Skin epidermis (tissue), 12 donors: ENCODE data around the gene NSUN6.
"Not testable (repeated sequence)": the region's sequence is repeated elsewhere in the genome, so short reads cannot be mapped to it uniquely, and the experiment has no call there.

ENCODE experiments used
- H3K27ac ChIP-seq, 21 experiments: fragments of 200-600 bp; sonication (generic) in 11 of 21; one replicate each; pipeline ENCODE4 v1.5.0; 2020; ENCODE audit warnings: mild to moderate bottlenecking in 3 of 21, inconsistent platforms in 2 of 21, moderate library complexity in 2 of 21
- H3K4me3 ChIP-seq, 7 experiments: fragments of 200-600 bp; sonication (generic) in 2 of 7; one replicate each; pipeline ENCODE4 v1.5.0; 2020; ENCODE audit warnings: inconsistent platforms in 2 of 7, mild to moderate bottlenecking in 2 of 7, moderate library complexity in 1 of 7

NSUN6 gene

DNA sequence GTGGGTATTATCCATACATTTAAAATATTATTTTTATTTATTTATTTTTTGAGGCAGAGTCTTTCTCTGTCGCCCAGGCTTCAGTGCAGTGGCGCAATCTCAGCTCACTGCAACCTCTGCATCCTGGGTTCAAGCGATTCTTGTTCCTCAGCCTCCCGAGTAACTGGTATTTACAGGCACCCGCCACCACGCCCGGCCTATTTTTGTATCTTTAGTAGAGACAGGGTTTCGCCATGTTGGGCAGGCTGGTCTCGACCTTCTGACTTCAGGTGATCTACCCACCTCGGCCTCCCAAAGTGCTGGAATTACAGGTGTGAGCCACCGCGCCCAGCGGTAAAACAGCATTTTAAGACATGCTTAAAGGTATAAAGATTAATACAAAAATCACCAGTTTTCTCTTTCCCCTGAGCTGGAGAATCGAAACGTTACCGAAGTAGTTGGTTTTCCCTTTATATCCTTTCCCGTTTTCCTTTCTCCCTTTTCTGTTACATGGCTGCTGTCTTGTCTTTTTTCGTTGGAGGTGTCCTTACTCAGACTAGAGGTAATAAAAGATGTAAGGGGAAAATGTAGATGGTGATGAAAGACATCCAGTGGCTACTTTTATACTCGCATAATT lies 9.5 kb upstream of the NSUN6 start:
- H3K4me3 ChIP-seq = peak overlapping the region in 6 of 7 experiments; percentile 59 to 99 (median 85)

DNA sequence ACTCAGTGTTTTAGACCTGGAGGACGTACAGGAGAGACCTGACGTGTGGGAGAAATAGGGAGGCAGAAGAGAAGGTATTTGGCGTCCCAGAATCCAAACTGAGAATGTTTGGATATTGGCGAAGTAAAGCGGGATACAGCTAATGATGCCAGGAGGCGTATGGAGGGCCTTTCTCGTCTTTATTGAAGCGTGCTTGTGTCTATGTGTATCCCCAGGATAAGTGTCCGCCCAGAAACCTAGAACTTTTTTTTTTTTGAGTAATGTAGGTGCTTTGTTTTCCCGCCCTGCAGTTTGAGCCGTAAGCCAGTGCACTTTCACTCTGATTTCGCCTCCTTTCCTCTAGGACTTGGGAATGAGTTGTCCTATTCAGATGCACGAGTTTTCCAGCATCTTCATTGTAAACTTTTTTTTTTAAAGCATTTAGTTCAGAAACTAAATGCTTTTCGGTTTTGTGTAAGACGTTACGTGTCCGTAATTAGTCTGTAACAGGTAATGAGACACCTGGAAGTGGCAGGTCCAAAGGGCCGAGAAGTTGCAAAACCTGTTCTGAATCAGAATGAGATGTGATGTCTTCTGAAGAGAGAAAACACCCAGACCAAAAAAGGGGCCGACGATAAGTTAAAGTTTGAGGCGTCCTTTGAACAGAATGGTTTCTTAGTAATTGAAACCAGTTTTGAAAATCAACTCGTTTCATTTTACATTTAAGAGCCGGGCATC lies 8.6 kb upstream of the NSUN6 start:
- Histone ChIP-seq H3K4me3 (peak overlapping the region; percentile 59 to 99 (median 84)), H3K27ac (peak overlapping the region; percentile 54 to 99 (median 95))

More for the DNA sequence above, 9.5 kb upstream of the NSUN6 start:
- H3K27ac ChIP-seq = peak overlapping the region in 9 of 21 experiments; percentile 12 to 98 (median 93)

DNA sequence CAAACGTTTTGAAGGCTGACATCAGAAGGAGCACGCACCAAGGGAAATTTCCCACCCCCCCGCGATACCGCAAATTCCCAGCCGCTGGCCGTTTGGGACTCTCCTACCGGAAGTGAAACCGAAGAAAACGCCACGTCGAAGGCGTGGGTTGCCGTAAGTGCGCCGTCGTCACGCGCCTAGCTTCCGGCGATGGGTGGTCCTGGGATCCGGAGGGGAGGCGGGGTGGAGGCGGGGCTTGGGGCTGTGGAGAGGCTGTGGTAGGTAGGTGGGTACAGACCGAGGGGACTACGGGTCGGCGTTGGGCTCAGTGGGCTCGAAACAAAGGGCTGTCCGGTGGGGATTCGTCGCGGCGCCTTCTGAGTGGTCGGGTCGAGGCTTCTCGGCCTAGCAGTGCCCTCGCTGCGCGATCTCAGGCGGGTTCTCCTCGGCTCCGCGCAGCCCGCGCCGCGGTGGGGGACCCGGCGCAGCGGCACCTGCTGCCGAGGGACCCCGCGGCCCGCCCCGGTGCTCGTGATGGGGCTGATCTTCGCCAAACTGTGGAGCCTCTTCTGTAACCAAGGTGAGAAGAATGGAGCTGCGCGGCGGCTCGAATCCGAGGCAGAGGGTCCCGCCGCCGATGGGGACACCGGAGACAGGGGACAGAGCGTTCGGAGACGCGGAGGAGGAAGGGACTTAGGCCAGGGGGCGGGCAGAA lies 7.9 kb upstream of the NSUN6 start, which contains the start of gene ARL5B:
Gene ARL5B, plus strand, starts transcription at position 307 of the 694 bp plus-strand sequence. Its CDS starts 207 bp downstream, at position 514.
- peak within 1 kb of the TSS; percentile 59 to 99 (median 84) for H3K4me3 ChIP-seq

DNA sequence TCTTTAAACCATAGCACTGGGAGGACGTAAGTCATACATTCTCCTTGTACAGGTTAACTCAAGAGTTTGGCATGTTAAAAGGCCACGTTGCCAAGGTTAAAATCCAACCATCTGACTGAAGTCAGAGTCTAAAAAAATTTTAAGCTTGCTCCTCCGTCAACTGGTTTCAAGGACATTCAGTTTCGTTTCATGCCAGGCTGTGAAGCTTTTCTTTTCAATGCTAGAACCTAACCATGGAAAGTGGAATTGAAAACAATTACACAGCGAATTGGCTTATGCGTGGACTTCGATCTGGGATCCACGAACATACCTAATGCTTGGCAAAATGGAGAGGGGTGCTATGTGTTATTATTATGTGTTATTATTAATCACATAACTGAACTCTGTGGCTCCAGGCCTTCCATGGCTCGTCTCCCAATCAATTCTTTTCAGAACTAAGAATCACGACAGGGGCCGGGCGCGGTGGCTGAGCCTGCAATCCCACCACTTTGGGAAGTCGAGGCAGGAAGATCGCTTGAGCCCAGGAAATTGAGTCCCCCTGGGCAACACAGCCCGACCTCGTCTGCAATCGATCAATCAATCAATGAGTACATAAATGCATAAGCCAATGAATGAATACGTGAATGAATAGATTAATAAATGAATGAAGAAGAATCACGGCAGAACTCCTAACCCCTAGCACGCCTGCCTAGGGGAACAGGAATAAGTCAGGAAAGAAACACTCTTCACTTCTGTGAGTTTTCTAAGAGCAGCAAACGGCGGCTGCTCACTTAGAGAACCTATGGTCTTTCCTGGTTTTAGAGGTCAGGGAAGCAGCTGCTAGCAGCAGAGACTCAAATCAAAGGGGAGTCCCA lies 7.1 kb upstream of the NSUN6 start:
- H3K27ac ChIP-seq = peak overlapping the region; percentile 54 to 99 (median 95)
- H3K4me3 ChIP-seq = peak overlapping the region; percentile 59 to 99 (median 84)

More for the DNA sequence above, 7.9 kb upstream of the NSUN6 start, which contains the start of gene ARL5B:
- peak within 1 kb of the TSS; percentile 54 to 99 (median 95) for H3K27ac ChIP-seq

DNA sequence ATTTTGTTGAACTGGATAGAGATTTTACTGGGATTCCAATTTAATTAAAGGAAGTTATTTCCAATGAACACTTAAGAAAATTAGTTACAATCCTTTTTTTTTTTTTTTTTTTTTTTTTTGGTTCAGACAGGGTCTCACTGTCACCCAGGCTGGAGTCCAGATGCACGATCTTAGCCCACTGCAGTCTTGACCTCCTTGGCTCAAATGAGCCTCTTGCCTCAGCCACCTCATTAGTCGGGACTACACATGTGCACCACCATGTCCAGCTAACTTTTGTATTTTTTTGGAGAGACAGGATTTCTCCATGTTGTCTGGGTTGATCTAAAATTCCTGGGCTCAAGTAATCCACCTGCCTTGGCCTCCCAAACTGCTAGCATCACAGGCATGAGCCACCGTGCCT lies 5.3 kb upstream of the NSUN6 start:
- no peak overlapping the region for H3K27ac ChIP-seq

DNA sequence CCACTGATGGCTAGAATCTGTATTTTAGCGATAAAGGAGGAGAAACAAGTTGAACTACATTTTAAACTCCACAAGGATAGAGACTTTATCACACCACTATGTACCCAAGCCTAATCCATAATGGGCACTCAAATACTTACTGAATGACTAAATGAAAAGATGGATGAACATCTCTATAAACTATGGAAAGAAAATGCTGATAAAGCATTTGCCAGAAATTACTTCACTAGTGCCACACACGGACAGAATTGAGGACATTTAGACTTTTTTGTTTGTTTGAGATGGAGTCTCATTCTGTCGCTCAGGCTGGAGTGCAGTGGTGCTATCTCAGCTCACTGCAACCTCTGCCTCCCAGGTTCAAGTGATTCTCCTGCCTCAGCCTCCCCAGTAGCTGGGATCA lies 1.7 kb upstream of the NSUN6 start:
- Histone ChIP-seq H3K4me3 (no peak overlapping the region), H3K27ac (no peak overlapping the region)

More for the DNA sequence above, 5.3 kb upstream of the NSUN6 start:
- H3K4me3 ChIP-seq = no peak overlapping the region

DNA sequence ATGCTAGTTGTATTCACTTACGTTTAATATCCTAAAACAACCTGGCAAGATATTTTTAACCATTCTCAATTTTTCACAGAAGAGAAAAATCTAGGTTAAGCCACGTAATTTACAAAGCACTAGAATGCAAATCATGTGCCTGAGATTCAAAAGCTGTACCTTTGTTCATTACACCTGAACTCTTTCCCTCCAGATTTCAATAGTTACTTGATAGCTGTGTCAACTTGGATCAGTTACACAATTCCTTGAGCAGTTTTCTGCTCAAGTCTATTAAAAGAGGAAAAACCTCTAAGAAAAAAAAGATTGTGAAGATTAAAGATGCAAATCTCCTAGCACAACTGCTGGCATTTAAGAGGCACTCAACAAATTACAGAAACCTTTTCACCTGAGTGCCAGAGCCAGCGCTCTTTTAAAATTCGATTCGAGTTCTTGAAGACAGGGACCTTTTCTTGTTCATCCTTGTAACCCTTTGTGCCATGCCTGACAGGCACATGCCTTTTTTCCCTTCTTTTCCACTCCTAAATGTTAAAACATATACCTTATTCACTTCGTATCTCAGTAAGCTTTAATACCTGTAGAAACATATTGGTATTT lies 886 bp downstream of the NSUN6 start:
- H3K27ac ChIP-seq = peak overlapping the region in 18 of 21 experiments; percentile 48 to 93 (median 88)
- peak overlapping the region; percentile 48 to 73 (median 62) for H3K4me3 ChIP-seq

DNA sequence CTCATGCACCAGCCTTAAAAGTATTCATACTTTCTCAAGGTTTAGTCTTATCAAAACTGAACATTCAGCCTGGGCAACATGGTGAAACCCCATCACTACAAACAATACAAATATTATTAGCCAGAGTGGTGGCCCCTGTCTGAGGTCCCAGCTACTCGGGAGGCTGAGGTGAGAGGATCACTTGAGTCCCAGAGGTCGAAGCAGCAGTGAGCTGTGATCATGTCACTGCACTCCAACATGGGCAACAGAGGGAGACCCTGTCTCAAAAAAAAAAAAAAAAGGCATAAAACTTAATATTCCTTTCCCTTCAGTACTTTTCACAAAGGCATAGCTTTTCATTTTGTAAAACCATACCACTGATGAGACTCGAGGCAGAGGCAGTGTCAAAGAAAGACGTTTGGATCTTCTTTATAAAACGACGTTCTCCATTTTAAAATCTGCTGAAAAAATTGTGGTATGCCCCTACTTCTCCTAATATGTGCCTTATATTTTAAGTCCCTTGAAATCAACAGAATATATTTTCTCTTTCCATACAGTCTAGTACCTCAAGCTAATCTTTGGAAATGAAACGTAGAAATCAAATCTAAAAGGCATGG lies 1.9 kb downstream of the NSUN6 start:
- Histone ChIP-seq H3K27ac (peak overlapping the region in 2 of 21 experiments; percentile 3 to 89), H3K4me3 (peak overlapping the region in 1 of 7 experiments; percentile 73)

DNA sequence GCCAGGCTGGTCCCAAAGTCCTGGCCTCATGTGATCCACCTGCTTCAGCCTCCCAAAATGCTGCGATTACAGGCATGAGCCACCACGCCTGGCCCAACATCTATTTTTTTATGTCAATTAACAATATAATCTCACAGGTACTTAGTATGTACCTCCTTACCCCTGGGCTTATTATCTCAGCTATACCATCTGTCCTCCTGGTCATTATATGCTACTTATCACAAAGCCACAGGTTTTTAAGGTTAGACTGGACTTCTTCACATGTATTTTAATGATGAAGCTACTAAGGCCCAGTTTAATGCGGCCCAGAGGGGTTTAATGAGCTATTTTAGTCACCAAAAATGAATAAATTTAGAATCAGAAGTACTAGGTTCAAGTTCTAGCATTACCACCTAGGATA lies 3.4 kb downstream of the NSUN6 start:
- Histone ChIP-seq H3K27ac (no peak overlapping the region), H3K4me3 (no peak overlapping the region)

DNA sequence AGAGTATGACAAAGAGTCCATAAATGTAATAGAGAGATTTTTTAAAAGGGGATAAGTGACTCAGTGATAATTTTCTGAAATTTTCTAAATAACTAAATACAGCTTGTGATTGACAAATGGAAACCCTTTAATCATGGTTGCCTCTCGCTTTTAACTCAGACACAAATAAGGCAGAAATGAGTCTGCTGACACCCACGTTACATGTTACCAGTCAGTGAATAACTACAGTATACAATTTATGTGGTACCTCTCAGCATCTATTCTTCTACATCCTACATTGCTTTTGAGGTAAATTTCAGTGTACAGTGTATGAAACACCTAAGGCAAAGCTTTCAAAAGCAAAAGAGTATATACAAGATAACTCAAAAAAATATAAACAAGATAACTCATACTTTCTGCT lies 4.2 kb downstream of the NSUN6 start:
- no peak overlapping the region for H3K27ac ChIP-seq
- no peak overlapping the region for H3K4me3 ChIP-seq

DNA sequence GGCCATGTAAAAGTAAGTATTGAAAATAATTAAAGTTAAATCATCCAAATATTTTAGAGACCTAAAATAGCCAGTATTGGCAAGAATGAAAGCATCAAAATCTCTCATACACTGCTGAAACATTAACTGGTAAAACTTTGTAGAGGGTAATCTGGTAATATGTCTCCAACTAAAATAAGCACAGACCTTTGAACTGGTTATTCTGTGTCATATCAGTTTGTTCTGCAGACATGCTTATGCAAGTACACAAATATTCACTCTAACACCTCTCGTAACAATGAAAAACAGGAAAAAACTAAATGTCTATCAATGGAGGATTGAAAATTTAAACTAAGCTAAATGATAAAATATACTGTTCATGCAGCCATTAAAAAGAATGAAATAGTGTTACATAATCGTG lies 11.7 kb downstream of the NSUN6 start:
- not testable (repeated sequence) for H3K27ac ChIP-seq, H3K4me3 ChIP-seq

DNA sequence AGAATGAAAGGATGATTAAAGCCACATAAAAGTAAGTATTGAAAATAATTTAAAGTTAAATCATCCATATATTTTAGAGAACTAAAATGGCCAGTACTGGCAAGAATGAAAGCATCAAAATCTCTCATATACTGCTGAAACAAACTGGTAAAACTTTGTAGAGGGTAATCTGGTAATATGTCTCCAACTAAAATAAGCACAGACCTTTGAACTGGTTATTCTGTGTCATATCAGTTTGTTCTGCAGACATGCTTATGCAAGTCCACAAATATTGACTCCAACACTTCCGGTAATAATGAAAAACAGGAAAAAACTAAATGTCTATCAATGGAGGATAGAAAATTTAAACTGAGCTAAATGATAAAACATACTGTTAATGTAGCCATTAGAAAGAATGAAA lies 14.0 kb downstream of the NSUN6 start:
- not testable (repeated sequence) for H3K4me3 ChIP-seq, H3K27ac ChIP-seq

DNA sequence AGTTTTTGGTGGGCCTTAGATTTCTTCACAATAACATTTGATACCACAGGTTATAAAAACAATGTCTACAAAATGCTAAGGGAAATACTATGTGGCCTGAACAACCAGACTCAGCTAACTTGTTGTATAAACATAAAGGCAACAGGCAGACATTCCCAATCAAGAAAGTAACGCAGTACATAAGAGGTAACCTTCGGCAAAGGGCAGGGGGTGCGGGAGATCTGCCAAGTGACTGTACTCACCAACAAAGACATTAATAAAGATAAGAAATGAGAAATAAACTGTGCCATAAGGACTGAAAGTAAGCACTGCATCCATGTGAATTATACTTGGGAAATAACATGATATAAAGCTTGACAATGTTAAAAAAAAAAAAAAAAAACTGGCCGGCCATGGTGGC lies 15.4 kb downstream of the NSUN6 start:
- H3K4me3 ChIP-seq = no peak overlapping the region
- no peak overlapping the region for H3K27ac ChIP-seq

DNA sequence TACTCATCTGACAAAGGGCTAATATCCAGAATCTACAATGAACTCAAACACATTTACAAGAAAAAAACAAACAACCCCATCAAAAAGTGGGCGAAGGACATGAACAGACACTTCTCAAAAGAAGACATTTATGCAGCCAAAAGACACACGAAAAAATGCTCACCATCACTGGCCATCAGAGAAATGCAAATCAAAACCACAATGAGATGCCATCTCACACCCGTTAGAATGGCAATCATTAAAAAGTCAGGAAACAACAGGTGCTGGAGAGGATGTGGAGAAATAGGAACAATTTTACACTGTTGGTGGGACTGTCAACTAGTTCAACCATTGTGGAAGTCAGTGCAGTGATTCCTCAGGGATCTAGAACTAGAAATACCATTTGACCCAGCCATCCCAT lies 18.9 kb downstream of the NSUN6 start:
- H3K27ac ChIP-seq, H3K4me3 ChIP-seq: not testable (repeated sequence)

DNA sequence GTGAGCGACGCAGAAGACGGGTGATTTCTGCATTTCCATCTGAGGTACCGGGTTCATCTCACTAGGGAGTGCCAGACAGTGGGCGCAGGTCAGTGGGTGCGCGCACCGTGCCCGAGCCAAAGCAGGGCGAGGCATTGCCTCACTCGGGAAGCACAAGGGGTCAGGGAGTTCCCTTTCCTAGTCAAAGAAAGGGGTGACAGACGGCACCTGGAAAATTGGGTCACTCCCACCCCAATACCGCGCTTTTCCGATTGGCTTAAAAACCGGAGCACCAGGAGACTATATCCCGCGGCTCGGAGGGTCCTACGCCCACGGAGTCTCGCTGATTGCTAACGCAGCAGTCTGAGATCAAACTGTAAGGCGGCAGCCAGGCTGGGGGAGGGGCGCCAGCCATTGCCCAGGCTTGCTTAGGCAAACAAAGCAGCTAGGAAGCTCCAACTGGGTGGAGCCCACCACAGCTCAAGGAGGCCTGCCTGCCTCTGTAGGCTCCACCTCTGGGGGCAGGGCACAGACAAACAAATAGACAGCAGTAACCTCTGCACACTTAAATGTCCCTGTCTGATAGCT lies 23.9 kb downstream of the NSUN6 start:
- peak overlapping the region; percentile 41 to 63 (median 48) for H3K4me3 ChIP-seq
- peak overlapping the region in 20 of 21 experiments; percentile 42 to 89 (median 82) for H3K27ac ChIP-seq

DNA sequence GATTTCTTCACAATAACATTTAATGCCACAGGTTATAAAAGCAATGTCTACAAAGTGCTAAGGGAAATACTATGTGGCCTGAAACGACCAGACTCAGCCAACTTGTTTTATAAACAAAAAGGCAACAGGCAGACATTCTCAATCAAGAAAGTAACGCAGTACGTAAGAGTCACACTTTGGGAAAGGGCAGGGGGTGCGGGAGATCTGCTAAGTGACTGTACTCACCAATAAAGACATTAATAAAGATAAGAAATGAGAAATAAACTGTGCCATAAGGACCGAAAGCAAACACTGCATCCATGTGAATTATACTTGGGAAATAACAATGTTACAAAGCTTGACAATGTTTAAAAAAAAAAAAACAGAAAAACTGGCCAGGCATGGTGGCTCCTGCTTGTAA lies 25.5 kb downstream of the NSUN6 start:
- H3K4me3 ChIP-seq = no peak overlapping the region
- H3K27ac ChIP-seq = no peak overlapping the region

DNA sequence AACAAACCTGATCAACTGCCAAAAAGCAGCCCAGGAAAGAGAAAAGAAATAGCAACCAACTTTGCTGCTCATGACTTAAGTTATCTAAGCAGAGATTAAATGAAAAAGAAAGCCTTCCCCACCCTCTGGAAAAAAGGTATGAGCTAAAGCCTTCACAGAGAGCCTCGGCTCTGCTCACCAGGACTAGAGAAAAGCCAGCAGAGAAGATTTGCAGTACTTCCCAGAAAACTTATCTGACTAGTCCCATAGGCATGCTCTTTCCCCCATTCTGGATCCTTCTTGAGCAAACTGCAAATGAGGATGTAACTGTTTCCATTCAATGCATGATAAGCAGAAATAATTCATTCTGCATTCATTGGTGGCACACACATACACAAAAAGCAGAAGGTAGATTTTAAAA lies 27.7 kb downstream of the NSUN6 start:
- not testable (repeated sequence) for H3K4me3 ChIP-seq, H3K27ac ChIP-seq

DNA sequence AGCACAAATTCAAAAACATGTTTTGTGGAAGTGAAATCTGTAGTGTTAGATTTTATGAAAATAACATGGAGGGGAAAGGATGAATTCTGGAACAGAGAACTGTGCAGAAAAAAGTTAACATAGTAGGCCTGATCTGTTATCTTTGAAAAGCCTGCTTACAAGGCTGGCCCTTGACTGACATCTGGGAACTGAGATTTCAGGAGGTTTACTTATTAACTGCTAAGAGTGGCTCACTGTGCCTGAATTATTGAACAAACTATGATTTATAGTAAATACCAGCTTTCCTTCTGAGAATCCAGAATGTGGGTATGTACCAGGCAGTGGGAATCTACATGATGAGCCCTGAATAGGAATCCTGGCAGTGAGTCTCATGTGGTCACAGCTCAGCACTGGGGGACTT lies 30.5 kb downstream of the NSUN6 start:
- no peak overlapping the region for H3K27ac ChIP-seq
- no peak overlapping the region for H3K4me3 ChIP-seq

DNA sequence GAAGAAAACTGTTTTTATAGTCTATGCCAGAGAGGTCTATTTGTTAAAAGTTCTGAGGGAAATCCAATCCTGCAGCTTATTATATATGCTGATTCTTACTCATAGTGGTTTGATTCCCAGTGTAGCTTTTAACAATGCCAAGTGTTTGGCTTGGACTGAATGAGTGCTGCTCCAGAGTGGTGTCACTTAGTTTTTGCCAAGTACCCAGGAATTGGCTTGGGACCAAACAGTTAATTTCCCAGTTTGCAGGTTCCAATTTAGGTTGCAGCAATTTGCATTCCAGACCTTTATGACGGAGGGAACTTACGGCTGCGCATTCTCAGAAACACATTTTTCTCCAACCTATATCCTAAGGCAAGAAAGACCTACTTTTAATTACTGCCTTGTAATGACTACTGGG lies 32.4 kb downstream of the NSUN6 start:
- Histone ChIP-seq H3K4me3 (no peak overlapping the region), H3K27ac (no peak overlapping the region)
